SU-DHL-6 (cell line): ENCODE measurements around the gene MFSD1.

Experiments
- H2AFZ ChIP-seq: fragments of 200-600 bp; sonication (generic); 2 replicates; pipeline ENCODE4 v1.6.1; 2014; ENCODE audit warnings: low read depth, mild to moderate bottlenecking, moderate library complexity, mixed read lengths, antibody characterized with exemption, low read length; ENCODE audit not compliant: severe bottlenecking
- H3F3A ChIP-seq: fragments of 200-600 bp; shearing (Covaris generic); 2 replicates; pipeline ENCODE4 v1.6.0; 2016; ENCODE audit warnings: antibody characterized with exemption, mild to moderate bottlenecking; ENCODE audit not compliant: insufficient read depth
- H3K27ac ChIP-seq: fragments of 200-600 bp; sonication (generic); 2 replicates; pipeline ENCODE4 v1.5.1; 2016; ENCODE audit warnings: low read depth, mild to moderate bottlenecking, low read length, moderate library complexity, mixed read lengths
- H3K27me3 ChIP-seq: fragments of 200-600 bp; sonication (generic), shearing (Covaris generic); 2 replicates; pipeline ENCODE4 v1.6.0; 2014; ENCODE audit warnings: mild to moderate bottlenecking, low read length
- H3K36me3 ChIP-seq: fragments of 200-600 bp; sonication (generic); 2 replicates; pipeline ENCODE4 v1.6.1; 2014; ENCODE audit warnings: mild to moderate bottlenecking, low read length, mixed read lengths
- H3K4me2 ChIP-seq: fragments of 300-600, 200-600 bp; shearing (Covaris generic), sonication (generic); 2 replicates; pipeline ENCODE4 v1.6.0; 2014; ENCODE audit warnings: low read length, low read depth, mild to moderate bottlenecking; ENCODE audit not compliant: poor library complexity, severe bottlenecking
- H3K4me3 ChIP-seq: fragments of 200-600 bp; sonication (generic); 2 replicates; pipeline ENCODE4 v1.5.1; 2014; ENCODE audit warnings: antibody characterized with exemption, low read length, mild to moderate bottlenecking, mixed read lengths; ENCODE audit not compliant: insufficient read depth, poor library complexity, severe bottlenecking
- H3K79me2 ChIP-seq: fragments of 200-600 bp; sonication (generic); 2 replicates; pipeline ENCODE4 v1.6.1; 2014; ENCODE audit warnings: mild to moderate bottlenecking, low read length, moderate library complexity; ENCODE audit not compliant: insufficient read depth
- H3K9ac ChIP-seq: fragments of 200-600 bp; sonication (generic); 2 replicates; pipeline ENCODE4 v1.7.0; 2014; ENCODE audit warnings: mild to moderate bottlenecking, low read length
- H3K9me2 ChIP-seq: fragments of 200-600 bp; sonication (generic); replicated peaks from 2 replicates; pipeline ENCODE4 v1.6.1; 2014; ENCODE audit warnings: low read length; ENCODE audit not compliant: insufficient read depth
- H3K9me3 ChIP-seq: fragments of 200-600 bp; sonication (generic); 2 replicates; pipeline ENCODE4 v1.6.1; 2014; ENCODE audit warnings: low read length, mixed read lengths; ENCODE audit not compliant: insufficient read depth
- H4K20me1 ChIP-seq: fragments of 200-600 bp; sonication (generic); 2 replicates; pipeline ENCODE4 v1.6.1; 2014; ENCODE audit warnings: low read depth, mild to moderate bottlenecking, antibody characterized with exemption, low read length, moderate library complexity, mixed read lengths
- CTCF ChIP-seq: fragments of 200-600 bp; sonication (generic); IDR thresholded peaks from one replicate; pipeline ENCODE4 v1.5.1; 2017; ENCODE audit warnings: antibody characterized with exemption, mild to moderate bottlenecking, low read length, moderate library complexity; ENCODE audit not compliant: insufficient read depth, poor library complexity, severe bottlenecking
- EZH2phosphoT487 ChIP-seq: fragments of 200-600 bp; sonication (generic), shearing (Covaris generic); conservative IDR thresholded peaks from 2 replicates; pipeline ENCODE4 v1.6.1; 2018; ENCODE audit warnings: mild to moderate bottlenecking, antibody characterized with exemption, low read length, moderate library complexity, mixed read lengths

MFSD1 gene

GRCh38 chr3:158780766-158781165 lies 21.1 kb upstream of the MFSD1 start:
- no peaks in the 10 kb centered on the region for H3K36me3 ChIP-seq
- no peak overlapping the region for H3K9ac ChIP-seq
- TF ChIP-seq CTCF = no peak
- TF ChIP-seq EZH2phosphoT487 = no peak
- no peaks in the 10 kb centered on the region for H3K9me2 ChIP-seq
- no peaks in the 10 kb centered on the region for H3K9me3 ChIP-seq
- no peaks in the 10 kb centered on the region for H4K20me1 ChIP-seq
- H3K79me2 ChIP-seq = no peaks in the 10 kb centered on the region
- no peaks in the 10 kb centered on the region for H3K27me3 ChIP-seq
- no peak overlapping the region for H3K27ac ChIP-seq
- no peak overlapping the region for H3K4me2 ChIP-seq
- no peak overlapping the region for H2AFZ ChIP-seq
- H3K4me3 ChIP-seq = no peak overlapping the region
- no peaks in the 10 kb centered on the region for H3F3A ChIP-seq

DNA sequence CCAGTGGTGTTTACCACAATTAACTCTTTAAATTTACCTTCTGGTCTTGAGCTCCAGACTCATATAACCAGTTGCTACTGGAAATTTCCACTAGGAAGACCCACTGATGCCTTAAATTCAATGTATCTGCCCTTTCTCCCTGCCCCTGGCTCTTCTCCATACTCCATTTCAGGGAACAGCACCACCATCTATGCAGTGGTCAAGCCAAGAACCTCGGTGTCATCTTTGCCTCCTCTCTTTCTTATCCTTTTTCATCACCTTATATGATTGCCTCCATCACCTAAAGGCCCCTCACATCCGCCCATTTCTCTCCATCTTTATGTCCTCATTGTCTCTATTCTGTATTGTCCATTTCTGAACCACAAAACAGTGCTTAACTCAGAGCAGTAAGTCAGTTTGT lies 20.7 kb upstream of the MFSD1 start:
- H4K20me1 ChIP-seq = no peaks in the 10 kb centered on the region
- TF ChIP-seq EZH2phosphoT487 = no peak
- TF ChIP-seq CTCF = no peak
- H3K27ac ChIP-seq = no peak overlapping the region
- H3K9me3 ChIP-seq = no peaks in the 10 kb centered on the region
- no peak overlapping the region for H3K4me3 ChIP-seq
- no peaks in the 10 kb centered on the region for H3K27me3 ChIP-seq
- no peaks in the 10 kb centered on the region for H3F3A ChIP-seq
- H3K36me3 ChIP-seq = no peaks in the 10 kb centered on the region
- H2AFZ ChIP-seq = no peak overlapping the region
- H3K4me2 ChIP-seq = no peak overlapping the region
- no peak overlapping the region for H3K9ac ChIP-seq
- no peaks in the 10 kb centered on the region for H3K79me2 ChIP-seq
- no peaks in the 10 kb centered on the region for H3K9me2 ChIP-seq

DNA sequence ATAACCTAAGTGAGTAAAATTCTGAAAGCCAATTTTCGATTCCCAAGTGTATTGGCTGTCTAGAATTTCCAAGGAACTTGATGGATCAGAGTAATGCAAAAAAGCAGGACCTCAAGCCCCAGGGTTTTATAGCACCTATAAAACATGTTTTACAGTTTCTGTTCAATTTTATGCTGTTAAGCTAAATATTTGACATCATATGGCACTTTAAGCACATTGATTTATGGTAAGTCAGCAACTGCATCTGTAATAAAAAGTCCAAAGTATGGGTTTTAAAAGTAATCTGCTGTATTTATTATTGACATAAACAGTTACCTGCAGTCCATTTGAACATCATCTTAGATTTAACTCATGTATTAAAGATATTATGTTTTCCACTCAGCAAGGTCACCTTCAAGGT lies 20.0 kb upstream of the MFSD1 start:
- H3K4me3 ChIP-seq = no peak overlapping the region
- H3K9me2 ChIP-seq = no peaks in the 10 kb centered on the region
- no peaks in the 10 kb centered on the region for H4K20me1 ChIP-seq
- H2AFZ ChIP-seq = no peak overlapping the region
- no peak overlapping the region for H3K27ac ChIP-seq
- no peaks in the 10 kb centered on the region for H3K36me3 ChIP-seq
- H3K79me2 ChIP-seq = no peaks in the 10 kb centered on the region
- no peak overlapping the region for H3K9ac ChIP-seq
- H3K27me3 ChIP-seq = no peaks in the 10 kb centered on the region
- no peaks in the 10 kb centered on the region for H3F3A ChIP-seq
- no peaks in the 10 kb centered on the region for H3K9me3 ChIP-seq
- no peak for TF ChIP-seq EZH2phosphoT487
- no peak for TF ChIP-seq CTCF
- no peak overlapping the region for H3K4me2 ChIP-seq
